Right ventricle myocardium inferior (tissue), 1 donor: ENCODE measurements around the gene CALB2. TPM values are rescaled to one million over a fixed set of nuclear protein-coding genes. Genes with fewer than 3 reads are reported as not detected.

ENCODE experiments used
- total RNA-seq: library from RNA; stranded (reverse); fragmentation: NEBNext Ultra II Directional; extraction: Animal tissue kit (Norgen Biotek cat#: 25700); gene quantifications from one replicate; pipeline ENCODE4 v1.2.1, GENCODE V29; 2021
- donor health status: DM: no; HTN: yes; CAD: no; lungs with severe emphysema.

Gene CALB2
- total RNA-seq, 1 donor from 2014 or later = 1.7 TPM

Other genes with a start within 250 kb of the CALB2 start
- 0.51 TPM for gene HYDIN, start 128.0 kb upstream of the CALB2 start, total RNA-seq
- gene CMTR2, start 69.3 kb upstream of the CALB2 start, total RNA-seq = 8.2 TPM
- gene TLE7, start 83.3 kb downstream of the CALB2 start, total RNA-seq = not detected
- gene ZNF23, start 103.5 kb downstream of the CALB2 start, total RNA-seq = 5.9 TPM
- gene ZNF19, start 130.6 kb downstream of the CALB2 start, total RNA-seq = 1.9 TPM
- not detected for gene CHST4, start 167.7 kb downstream of the CALB2 start, total RNA-seq
- not detected for gene TAT, start 218.4 kb downstream of the CALB2 start, total RNA-seq